SK-N-SH treated with all-trans-retinoic acid at 6 μM for 48 hours (cell line): Measurements from ENCODE around the gene LRRC23.

Experiments
- ATAC-seq: fragments of 200-7000 bp; cut with Tn5 transposase; 3 replicates; pipeline ENCODE4 v1.9.1; 2020; ENCODE audit warnings: mild to moderate bottlenecking, moderate library complexity
- BACH2 ChIP-seq: fragments of 250-450 bp; sonication (Bioruptor Pico); IDR thresholded peaks from 2 replicates; pipeline ENCODE4 v1.9.0; 2021; ENCODE audit warnings: mild to moderate bottlenecking, borderline replicate concordance
- ESRRG ChIP-seq: fragments of 250-450 bp; sonication (Bioruptor Pico); IDR thresholded peaks from 2 replicates; pipeline ENCODE4 v1.6.1; 2021; ENCODE audit warnings: mild to moderate bottlenecking
- GLIS3 ChIP-seq: fragments of 250-450 bp; sonication (Bioruptor Pico); IDR thresholded peaks from 2 replicates; pipeline ENCODE4 v1.5.0; 2020; ENCODE audit warnings: mild to moderate bottlenecking, moderate library complexity
- ISL1 ChIP-seq: fragments of 250-450 bp; sonication (Bioruptor Pico); IDR thresholded peaks from 2 replicates; pipeline ENCODE4 v2.1.2; 2022; ENCODE audit warnings: mild to moderate bottlenecking, moderate library complexity
- OSR1 ChIP-seq: fragments of 250-450 bp; sonication (Bioruptor Pico); IDR thresholded peaks from 2 replicates; pipeline ENCODE4 v1.8.0; 2022; ENCODE audit warnings: moderate library complexity, mild to moderate bottlenecking, inconsistent platforms
- PATZ1 ChIP-seq: fragments of 250-450 bp; sonication (Bioruptor Pico); IDR thresholded peaks from 2 replicates; pipeline ENCODE4 v1.8.0; 2020; ENCODE audit warnings: mild to moderate bottlenecking, moderate library complexity, borderline replicate concordance
- POU6F1 ChIP-seq: fragments of 250-450 bp; sonication (Bioruptor Pico); IDR thresholded peaks from 2 replicates; pipeline ENCODE4 v1.8.0; 2021; ENCODE audit warnings: low read depth, mild to moderate bottlenecking, moderate library complexity, borderline replicate concordance
- PPARA ChIP-seq: fragments of 250-450 bp; sonication (Bioruptor Pico); IDR thresholded peaks from 2 replicates; pipeline ENCODE4 v1.5.0; 2020; ENCODE audit warnings: mild to moderate bottlenecking, borderline replicate concordance
- RARB ChIP-seq: fragments of 250-450 bp; sonication (Bioruptor Pico); IDR thresholded peaks from 2 replicates; pipeline ENCODE4 v1.8.0; 2021; ENCODE audit warnings: mild to moderate bottlenecking, moderate library complexity
- SNAI2 ChIP-seq: fragments of 250-450 bp; sonication (Bioruptor Pico); IDR thresholded peaks from 2 replicates; pipeline ENCODE4 v1.5.0; 2020; ENCODE audit warnings: mild to moderate bottlenecking, moderate library complexity
- TOX ChIP-seq: fragments of 250-450 bp; sonication (Bioruptor Pico); IDR thresholded peaks from 2 replicates; pipeline ENCODE4 v1.8.0; 2021; ENCODE audit warnings: mild to moderate bottlenecking, moderate library complexity, borderline replicate concordance
- ZC3H10 ChIP-seq: fragments of 250-450 bp; sonication (Bioruptor Pico); IDR thresholded peaks from 2 replicates; pipeline ENCODE4 v1.5.1; 2021; ENCODE audit warnings: mild to moderate bottlenecking, moderate library complexity
- ZFP3 ChIP-seq: fragments of 250-450 bp; sonication (Bioruptor Pico); IDR thresholded peaks from 2 replicates; pipeline ENCODE4 v1.5.0; 2020; ENCODE audit warnings: mild to moderate bottlenecking, moderate library complexity
- ZNF565 ChIP-seq: fragments of 450-650 bp; formaldehyde crosslinking; conservative IDR thresholded peaks from 2 replicates; pipeline ENCODE4 v1.5.0; 2020; ENCODE audit warnings: low read depth, mild to moderate bottlenecking, moderate library complexity
- ZNF8 ChIP-seq: fragments of 450-650 bp; formaldehyde crosslinking; IDR thresholded peaks from 2 replicates; pipeline ENCODE4 v1.5.0; 2020; ENCODE audit warnings: mild to moderate bottlenecking, moderate library complexity
- TF ChIP-seq, protein P1 (sequence below): fragments of 250-450 bp; sonication (Bioruptor Pico); IDR thresholded peaks from 2 replicates; pipeline ENCODE4 v1.5.1; 2020; ENCODE audit warnings: low read depth, mild to moderate bottlenecking, moderate library complexity
- TF ChIP-seq, protein P2 (sequence below): fragments of 250-450 bp; sonication (Bioruptor Pico); IDR thresholded peaks from 2 replicates; pipeline ENCODE4 v1.5.0; 2020; ENCODE audit warnings: mild to moderate bottlenecking, moderate library complexity
- TF ChIP-seq, protein P3 (sequence below): fragments of 250-450 bp; sonication (Bioruptor Pico); IDR thresholded peaks from 2 replicates; pipeline ENCODE4 v1.5.1; 2021; ENCODE audit warnings: mild to moderate bottlenecking, moderate library complexity

The LRRC23 gene

DNA sequence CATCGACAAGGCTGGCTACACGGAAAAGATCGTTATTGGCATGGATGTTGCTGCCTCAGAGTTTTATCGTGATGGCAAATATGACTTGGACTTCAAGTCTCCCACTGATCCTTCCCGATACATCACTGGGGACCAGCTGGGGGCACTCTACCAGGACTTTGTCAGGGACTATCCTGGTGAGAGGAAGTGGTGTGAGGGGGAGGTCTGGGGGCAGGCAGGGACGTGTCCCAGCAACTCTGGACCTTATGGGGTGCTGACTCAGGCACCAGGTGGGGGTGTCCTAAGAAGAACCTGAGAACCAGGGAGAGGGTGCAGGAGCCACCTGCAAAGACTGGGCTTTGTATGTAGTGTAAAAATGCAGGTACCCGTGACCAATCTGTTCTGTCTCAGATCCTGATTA is 15.0 kb downstream of the LRRC23 start:
- ATAC-seq, result no peak
- TF ChIP-seq, protein P1, sequence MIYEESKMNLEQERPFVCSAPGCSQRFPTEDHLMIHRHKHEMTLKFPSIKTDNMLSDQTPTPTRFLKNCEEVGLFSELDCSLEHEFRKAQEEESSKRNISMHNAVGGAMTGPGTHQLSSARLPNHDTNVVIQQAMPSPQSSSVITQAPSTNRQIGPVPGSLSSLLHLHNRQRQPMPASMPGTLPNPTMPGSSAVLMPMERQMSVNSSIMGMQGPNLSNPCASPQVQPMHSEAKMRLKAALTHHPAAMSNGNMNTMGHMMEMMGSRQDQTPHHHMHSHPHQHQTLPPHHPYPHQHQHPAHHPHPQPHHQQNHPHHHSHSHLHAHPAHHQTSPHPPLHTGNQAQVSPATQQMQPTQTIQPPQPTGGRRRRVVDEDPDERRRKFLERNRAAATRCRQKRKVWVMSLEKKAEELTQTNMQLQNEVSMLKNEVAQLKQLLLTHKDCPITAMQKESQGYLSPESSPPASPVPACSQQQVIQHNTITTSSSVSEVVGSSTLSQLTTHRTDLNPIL (CRISPR knock-in tag), result no peak
- no peak for TF ChIP-seq TOX
- TF ChIP-seq, protein P2, sequence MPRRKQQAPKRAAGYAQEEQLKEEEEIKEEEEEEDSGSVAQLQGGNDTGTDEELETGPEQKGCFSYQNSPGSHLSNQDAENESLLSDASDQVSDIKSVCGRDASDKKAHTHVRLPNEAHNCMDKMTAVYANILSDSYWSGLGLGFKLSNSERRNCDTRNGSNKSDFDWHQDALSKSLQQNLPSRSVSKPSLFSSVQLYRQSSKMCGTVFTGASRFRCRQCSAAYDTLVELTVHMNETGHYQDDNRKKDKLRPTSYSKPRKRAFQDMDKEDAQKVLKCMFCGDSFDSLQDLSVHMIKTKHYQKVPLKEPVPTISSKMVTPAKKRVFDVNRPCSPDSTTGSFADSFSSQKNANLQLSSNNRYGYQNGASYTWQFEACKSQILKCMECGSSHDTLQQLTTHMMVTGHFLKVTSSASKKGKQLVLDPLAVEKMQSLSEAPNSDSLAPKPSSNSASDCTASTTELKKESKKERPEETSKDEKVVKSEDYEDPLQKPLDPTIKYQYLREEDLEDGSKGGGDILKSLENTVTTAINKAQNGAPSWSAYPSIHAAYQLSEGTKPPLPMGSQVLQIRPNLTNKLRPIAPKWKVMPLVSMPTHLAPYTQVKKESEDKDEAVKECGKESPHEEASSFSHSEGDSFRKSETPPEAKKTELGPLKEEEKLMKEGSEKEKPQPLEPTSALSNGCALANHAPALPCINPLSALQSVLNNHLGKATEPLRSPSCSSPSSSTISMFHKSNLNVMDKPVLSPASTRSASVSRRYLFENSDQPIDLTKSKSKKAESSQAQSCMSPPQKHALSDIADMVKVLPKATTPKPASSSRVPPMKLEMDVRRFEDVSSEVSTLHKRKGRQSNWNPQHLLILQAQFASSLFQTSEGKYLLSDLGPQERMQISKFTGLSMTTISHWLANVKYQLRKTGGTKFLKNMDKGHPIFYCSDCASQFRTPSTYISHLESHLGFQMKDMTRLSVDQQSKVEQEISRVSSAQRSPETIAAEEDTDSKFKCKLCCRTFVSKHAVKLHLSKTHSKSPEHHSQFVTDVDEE (CRISPR knock-in tag), result no peak
- TF ChIP-seq ZFP3 (CRISPR knock-in tag), result no peak
- no peak for TF ChIP-seq PPARA (CRISPR knock-in tag)
- no peak for TF ChIP-seq GLIS3 (CRISPR knock-in tag)
- TF ChIP-seq, protein P3, sequence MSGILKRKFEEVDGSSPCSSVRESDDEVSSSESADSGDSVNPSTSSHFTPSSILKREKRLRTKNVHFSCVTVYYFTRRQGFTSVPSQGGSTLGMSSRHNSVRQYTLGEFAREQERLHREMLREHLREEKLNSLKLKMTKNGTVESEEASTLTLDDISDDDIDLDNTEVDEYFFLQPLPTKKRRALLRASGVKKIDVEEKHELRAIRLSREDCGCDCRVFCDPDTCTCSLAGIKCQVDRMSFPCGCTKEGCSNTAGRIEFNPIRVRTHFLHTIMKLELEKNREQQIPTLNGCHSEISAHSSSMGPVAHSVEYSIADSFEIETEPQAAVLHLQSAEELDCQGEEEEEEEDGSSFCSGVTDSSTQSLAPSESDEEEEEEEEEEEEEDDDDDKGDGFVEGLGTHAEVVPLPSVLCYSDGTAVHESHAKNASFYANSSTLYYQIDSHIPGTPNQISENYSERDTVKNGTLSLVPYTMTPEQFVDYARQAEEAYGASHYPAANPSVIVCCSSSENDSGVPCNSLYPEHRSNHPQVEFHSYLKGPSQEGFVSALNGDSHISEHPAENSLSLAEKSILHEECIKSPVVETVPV (CRISPR knock-in tag), result no peak

- ATAC-seq, result no peak
- no peak for TF ChIP-seq SNAI2 (CRISPR knock-in tag)
- no peak for TF ChIP-seq OSR1 (CRISPR knock-in tag)
- no peak for TF ChIP-seq ZC3H10
- TF ChIP-seq BACH2, result no peak
Measured at GRCh38 chr12:6921539-6921938, 16.9 kb downstream of the LRRC23 start.

- ATAC-seq, result no peak
- TF ChIP-seq PPARA (CRISPR knock-in tag) (no peak), SNAI2 (CRISPR knock-in tag) (no peak), ISL1 (no peak), ZNF8 (CRISPR knock-in tag) (no peak), OSR1 (CRISPR knock-in tag) (no peak), ZC3H10 (no peak)
- TF ChIP-seq, protein P3 (CRISPR knock-in tag), result no peak
Measured at GRCh38 chr12:6921996-6922946, 17.6 kb downstream of the LRRC23 start.

DNA sequence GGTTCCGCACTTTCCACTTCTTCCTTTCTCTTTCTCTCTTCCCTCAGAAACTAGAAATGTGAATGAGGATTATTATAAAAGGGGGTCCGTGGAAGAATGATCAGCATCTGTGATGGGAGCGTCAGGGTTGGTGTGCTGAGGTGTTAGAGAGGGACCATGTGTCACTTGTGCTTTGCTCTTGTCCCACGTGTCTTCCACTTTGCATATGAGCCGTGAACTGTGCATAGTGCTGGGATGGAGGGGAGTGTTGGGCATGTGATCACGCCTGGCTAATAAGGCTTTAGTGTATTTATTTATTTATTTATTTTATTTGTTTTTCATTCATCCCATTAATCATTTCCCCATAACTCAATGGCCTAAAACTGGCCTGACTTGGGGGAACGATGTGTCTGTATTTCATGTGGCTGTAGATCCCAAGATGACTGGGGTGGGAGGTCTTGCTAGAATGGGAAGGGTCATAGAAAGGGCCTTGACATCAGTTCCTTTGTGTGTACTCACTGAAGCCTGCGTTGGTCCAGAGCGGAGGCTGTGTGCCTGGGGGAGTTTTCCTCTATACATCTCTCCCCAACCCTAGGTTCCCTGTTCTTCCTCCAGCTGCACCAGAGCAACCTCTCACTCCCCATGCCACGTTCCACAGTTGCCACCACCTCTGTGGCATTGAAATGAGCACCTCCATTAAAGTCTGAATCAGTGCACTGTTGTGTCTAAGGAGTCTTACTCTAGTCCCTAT is 18.5 kb downstream of the LRRC23 start:
- ATAC-seq, result no peak
- TF ChIP-seq ISL1, result no peak
- TF ChIP-seq GLIS3 (CRISPR knock-in tag), result no peak
- no peak for TF ChIP-seq POU6F1 (CRISPR knock-in tag)
- no peak for TF ChIP-seq ZFP3 (CRISPR knock-in tag)
- TF ChIP-seq ZNF565, result no peak
- TF ChIP-seq RARB, result no peak
- TF ChIP-seq, protein P1 (CRISPR knock-in tag), result no peak
- no peak for TF ChIP-seq ZC3H10
- TF ChIP-seq ESRRG (CRISPR knock-in tag), result no peak
- TF ChIP-seq ZNF8 (CRISPR knock-in tag), result no peak
- no peak for TF ChIP-seq PATZ1
- TF ChIP-seq, protein P3 (CRISPR knock-in tag), result no peak
